Esophagus squamous epithelium (tissue), 5 donors: ENCODE results near the gene LYRM9. TPM values are rescaled to one million over a fixed set of nuclear protein-coding genes. Genes with fewer than 3 reads are reported as not detected.

Experiments
- DNase-seq: peaks from one replicate; lab custom pipeline; 2025; lab: John Stamatoyannopoulos, UW
- H3K27ac ChIP-seq, 4 donors: fragments of 200-600 bp; sonication (generic); one replicate each; pipeline ENCODE4 v1.5.1; 2016 to 2019; ENCODE audit warnings: mild to moderate bottlenecking in 1 of 4
- H3K27me3 ChIP-seq, 4 donors: fragments of 200-600 bp; sonication (generic); 1 replicate in 3 of 4; 2 replicates in 1 of 4; pipeline versions ENCODE4 v1.5.1 to v1.6.0; 2017 to 2021; ENCODE audit warnings: antibody characterized with exemption in 1 of 4
- H3K36me3 ChIP-seq, 3 donors: fragments of 200-600 bp; sonication (generic); one replicate each; pipeline ENCODE4 v1.5.1; 2016 to 2019
- H3K4me1 ChIP-seq, 3 donors: fragments of 200-600 bp; sonication (generic); one replicate each; pipeline ENCODE4 v1.5.1; 2017 to 2019
- H3K4me3 ChIP-seq, 4 donors: fragments of 200-600 bp; sonication (generic); 1 replicate in 3 of 4; 2 replicates in 1 of 4; pipeline ENCODE4 v1.5.1; 2016 to 2019; ENCODE audit warnings: mild to moderate bottlenecking in 2 of 4, moderate library complexity in 1 of 4
- H3K9me3 ChIP-seq, 3 donors: fragments of 200-600 bp; sonication (generic); one replicate each; pipeline ENCODE4 v1.5.1; 2016 to 2019
- CTCF ChIP-seq, 6 experiments: fragments of 450-650 bp in 4 of 6; fragments of 200-600 bp in 2 of 6; sonication (generic) in 2 of 6; IDR thresholded peaks; one replicate each; pipeline ENCODE4 v1.5.1; 2016 to 2019; ENCODE audit warnings: antibody characterized with exemption in 6 of 6, mild to moderate bottlenecking in 4 of 6, moderate library complexity in 4 of 6
- POLR2A ChIP-seq, 4 donors: fragments of 450-650 bp; IDR thresholded peaks; one replicate each; pipeline ENCODE4 v1.6.1; 2017; ENCODE audit warnings: antibody characterized with exemption in 4 of 4, mild to moderate bottlenecking in 4 of 4, moderate library complexity in 3 of 4
- WGBS, 2 donors: methylation state at CpG; one replicate each; pipeline ENCODE4 v1.1.5; 2018; 5-methylcytosine and 5-hydroxymethylcytosine counted together
- intact Hi-C: fragments of 100-400 bp; cut with DNase I; formaldehyde crosslinking; loops from one replicate; pipeline ENCODE4 v1.15.0; 2022
- total RNA-seq, 4 donors: library from RNA; depleted of rRNA; stranded (reverse); fragments of >200 nt; gene quantifications; one replicate each; pipeline ENCODE4 v1.1.0, GENCODE V29; 2016
- donor health status: DM: yes; HTN: yes; CAD: no.

Gene LYRM9
- total RNA-seq, 4 donors from 2014 or later, result 1.7 to 9.8 (median 6.1) TPM

GRCh38 chr17:27904534-27905446, 11.6 kb upstream of the LYRM9 start:
- WGBS, 2 donors, result 61 to 63% methylated on average over 5 of the region's 5 CpGs
- intact Hi-C loops, result no loop called here
- TF ChIP-seq CTCF (IDR thresholded peaks at IDR 0.05) (no peak), POLR2A (IDR thresholded peaks at IDR 0.05) (no peak)
- Histone ChIP-seq H3K27me3 (peaks cover 0 to 45% (median 0%) of the 10 kb centered on the region in 4 donors), H3K27ac (no peak overlapping the region), H3K4me1 (no peaks in the 10 kb centered on the region), H3K4me3 (no peak overlapping the region), H3K9me3 (no peaks in the 10 kb centered on the region), H3K36me3 (no peaks in the 10 kb centered on the region)
- no peak for DNase-seq

DNA sequence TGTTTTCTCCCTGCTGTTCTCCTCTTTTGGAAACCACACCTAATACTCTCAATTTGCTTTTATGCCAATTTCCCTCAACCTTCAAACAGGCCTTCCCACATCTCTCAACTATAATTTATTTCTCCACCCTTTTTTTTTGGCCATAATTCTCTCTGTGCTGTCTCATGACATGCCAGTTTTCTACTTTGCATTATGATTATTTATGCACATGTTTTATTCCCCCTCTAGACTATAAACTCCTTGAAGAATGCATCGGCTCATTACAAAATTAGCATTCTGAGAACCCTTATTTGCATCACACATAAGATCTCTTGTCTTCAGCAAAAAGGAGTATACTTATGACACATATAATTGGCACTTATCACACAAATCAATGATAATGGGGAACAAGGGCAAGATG, 10.9 kb upstream of the LYRM9 start:
- no peaks in the 10 kb centered on the region for H3K4me1 ChIP-seq
- DNase-seq, result no peak
- 78 to 81% methylated on average over 1 of the region's 1 CpG for WGBS, 2 donors
- H3K9me3 ChIP-seq, result no peaks in the 10 kb centered on the region
- TF ChIP-seq CTCF (IDR thresholded peaks at IDR 0.05) (no peak), POLR2A (IDR thresholded peaks at IDR 0.05) (no peak)
- H3K27me3 ChIP-seq, result peaks cover 0 to 47% (median 0%) of the 10 kb centered on the region in 4 donors
- no peak overlapping the region for H3K4me3 ChIP-seq
- H3K27ac ChIP-seq, result no peak overlapping the region
- intact Hi-C loops, result no loop called here
- H3K36me3 ChIP-seq, result no peaks in the 10 kb centered on the region

- no peak for TF ChIP-seq CTCF (IDR thresholded peaks at IDR 0.05)
- no peak for TF ChIP-seq POLR2A (IDR thresholded peaks at IDR 0.05)
- no peaks in the 10 kb centered on the region for H3K9me3 ChIP-seq
- H3K36me3 ChIP-seq, result no peaks in the 10 kb centered on the region
- no peaks in the 10 kb centered on the region for H3K4me1 ChIP-seq
- intact Hi-C loops, result no loop called here
- no peak for DNase-seq
- no peak overlapping the region for H3K4me3 ChIP-seq
- no peak overlapping the region for H3K27ac ChIP-seq
- WGBS, 2 donors, result 80% methylated on average over 3 of the region's 3 CpGs
- H3K27me3 ChIP-seq, result peaks cover 0 to 44% (median 0%) of the 10 kb centered on the region in 4 donors
Measured at GRCh38 chr17:27899525-27899924, 6.4 kb upstream of the LYRM9 start.

- intact Hi-C loops, result no loop called here
- TF ChIP-seq POLR2A (IDR thresholded peaks at IDR 0.05) (no peak), CTCF (IDR thresholded peaks at IDR 0.05) (no peak)
Measured at GRCh38 chr17:27898096-27898495, 4.9 kb upstream of the LYRM9 start.

GRCh38 chr17:27896701-27897100, 3.5 kb upstream of the LYRM9 start:
- H3K4me3 ChIP-seq, result no peak overlapping the region
- TF ChIP-seq POLR2A (IDR thresholded peaks at IDR 0.05), result no peak
- TF ChIP-seq CTCF (IDR thresholded peaks at IDR 0.05), result no peak
- intact Hi-C loops, result no loop called here
- H3K27ac ChIP-seq, result no peak overlapping the region
- peaks cover 0 to 35% (median 0%) of the 10 kb centered on the region in 4 donors for H3K27me3 ChIP-seq
- H3K36me3 ChIP-seq, result no peaks in the 10 kb centered on the region
- 76 to 78% methylated on average over 7 of the region's 7 CpGs for WGBS, 2 donors
- no peaks in the 10 kb centered on the region for H3K9me3 ChIP-seq
- peaks cover 4 to 17% (median 4%) of the 10 kb centered on the region in 3 donors for H3K4me1 ChIP-seq
- no peak for DNase-seq

More at GRCh38 chr17:27898096-27898495, 4.9 kb upstream of the LYRM9 start:
- Histone ChIP-seq H3K36me3 (no peaks in the 10 kb centered on the region), H3K4me3 (no peak overlapping the region), H3K27ac (no peak overlapping the region), H3K27me3 (peaks cover 0 to 44% (median 0%) of the 10 kb centered on the region in 4 donors), H3K9me3 (no peaks in the 10 kb centered on the region), H3K4me1 (peaks cover 0 to 7% (median 0%) of the 10 kb centered on the region in 3 donors)
- no peak for DNase-seq
